HepG2 (cell line): ENCODE results near the gene PDE2A.

ENCODE experiments used
- CBX5 ChIP-seq: sonication (generic); formaldehyde crosslinking; IDR thresholded peaks from 2 replicates; pipeline ENCODE4 v1.4.0; 2020; ENCODE audit warnings: missing genetic modification reagents, borderline replicate concordance
- CTCF ChIP-seq: sonication (generic); formaldehyde crosslinking; IDR thresholded peaks from 2 replicates; pipeline ENCODE4 v1.5.0; 2020; ENCODE audit warnings: mild to moderate bottlenecking, missing genetic modification reagents, moderate library complexity
- FOXM1 ChIP-seq: sonication (generic); formaldehyde crosslinking; IDR thresholded peaks from 2 replicates; pipeline ENCODE4 v1.5.0; 2020; ENCODE audit warnings: missing genetic modification reagents
- HNF1B ChIP-seq: sonication (generic); formaldehyde crosslinking; IDR thresholded peaks from 2 replicates; pipeline ENCODE4 v1.5.1; 2020; ENCODE audit warnings: mild to moderate bottlenecking, moderate library complexity, missing genetic modification reagents
- RAD21 ChIP-seq: fragments of 450-650 bp; formaldehyde crosslinking; IDR thresholded peaks from 2 replicates; pipeline ENCODE4 v1.5.0; 2020; ENCODE audit warnings: mild to moderate bottlenecking
- ZNF143 ChIP-seq: sonication (generic); formaldehyde crosslinking; IDR thresholded peaks from 2 replicates; pipeline ENCODE4 v1.4.0; 2020; ENCODE audit warnings: missing genetic modification reagents
- ZNF225 ChIP-seq: sonication (generic); formaldehyde crosslinking; IDR thresholded peaks from 2 replicates; pipeline ENCODE4 v1.4.0; 2020; ENCODE audit warnings: mild to moderate bottlenecking, missing genetic modification reagents

GRCh38 chr11:72716788-72717435 is 42.7 kb upstream of the PDE2A start:
- TF ChIP-seq RAD21 (CRISPR knock-in tag): no peak
- no peak for TF ChIP-seq CBX5 (CRISPR knock-in tag)
- no peak for TF ChIP-seq ZNF143
- TF ChIP-seq HNF1B: no peak
- TF ChIP-seq FOXM1 (CRISPR knock-in tag): no peak
- no peak for TF ChIP-seq CTCF (CRISPR knock-in tag)
- no peak for TF ChIP-seq ZNF225 (CRISPR knock-in tag)
